Activated B cell treated with CpG ODN at 0.5 μM for 24 hours (primary cell): Measurements from ENCODE around the gene LBHD2. TPM values are rescaled to one million over a fixed set of nuclear protein-coding genes. Genes with fewer than 3 reads are reported as not detected.

Source experiments
- ATAC-seq: fragments of 200-7000 bp; cut with Tn5 transposase; one replicate; pipeline ENCODE4 v1.10.0; 2021; ENCODE audit warnings: low read depth, mild to moderate bottlenecking, moderate library complexity
- CTCF ChIA-PET: fragments of 350-600 bp; sonication (Branson Sonifier 250); formaldehyde crosslinking; loops from one replicate; lab custom pipeline; 2021; ENCODE audit warnings: antibody characterized with exemption; lab: Charles Lee
- POLR2A ChIA-PET: fragments of 350-600 bp; sonication (Branson Sonifier 250); formaldehyde crosslinking; loops from one replicate; lab custom pipeline; 2021; ENCODE audit warnings: antibody characterized with exemption; lab: Charles Lee
- DNase-seq: peaks from one replicate; pipeline ENCODE4 v3.0.0; 2022
- H3K27ac Mint-ChIP-seq: one replicate; pipeline ENCODE4 v1.8.0; 2020; ENCODE audit warnings: mixed read lengths
- H3K27me3 Mint-ChIP-seq: one replicate; pipeline ENCODE4 v1.8.0; 2021; ENCODE audit warnings: mixed read lengths
- H3K36me3 Mint-ChIP-seq: one replicate; pipeline ENCODE4 v1.8.0; 2021; ENCODE audit warnings: low read depth, mixed read lengths
- H3K4me1 Mint-ChIP-seq: one replicate; pipeline ENCODE4 v1.8.0; 2021; ENCODE audit warnings: mixed read lengths
- H3K4me3 Mint-ChIP-seq: one replicate; pipeline ENCODE4 v1.8.0; 2020; ENCODE audit warnings: mild to moderate bottlenecking, mixed read lengths
- H3K9me3 Mint-ChIP-seq: one replicate; pipeline ENCODE4 v1.8.0; 2020; ENCODE audit warnings: mixed read lengths
- intact Hi-C: fragments of 100-400 bp; cut with micrococcal nuclease; formaldehyde crosslinking; loops from one replicate; pipeline ENCODE4 v1.15.1; 2024
- total RNA-seq: library from RNA; stranded (reverse); gene quantifications from 2 replicates; pipeline ENCODE4 v1.2.3, GENCODE V29; 2022
- TF ChIP-seq, protein P1 (sequence below): fragments of 200-600 bp; IDR thresholded peaks from one replicate; pipeline ENCODE4 v1.8.0; 2022; ENCODE audit warnings: antibody characterized with exemption, mild to moderate bottlenecking

Gene LBHD2
- total RNA-seq, 1 donor from 2014 or later: not detected

DNA sequence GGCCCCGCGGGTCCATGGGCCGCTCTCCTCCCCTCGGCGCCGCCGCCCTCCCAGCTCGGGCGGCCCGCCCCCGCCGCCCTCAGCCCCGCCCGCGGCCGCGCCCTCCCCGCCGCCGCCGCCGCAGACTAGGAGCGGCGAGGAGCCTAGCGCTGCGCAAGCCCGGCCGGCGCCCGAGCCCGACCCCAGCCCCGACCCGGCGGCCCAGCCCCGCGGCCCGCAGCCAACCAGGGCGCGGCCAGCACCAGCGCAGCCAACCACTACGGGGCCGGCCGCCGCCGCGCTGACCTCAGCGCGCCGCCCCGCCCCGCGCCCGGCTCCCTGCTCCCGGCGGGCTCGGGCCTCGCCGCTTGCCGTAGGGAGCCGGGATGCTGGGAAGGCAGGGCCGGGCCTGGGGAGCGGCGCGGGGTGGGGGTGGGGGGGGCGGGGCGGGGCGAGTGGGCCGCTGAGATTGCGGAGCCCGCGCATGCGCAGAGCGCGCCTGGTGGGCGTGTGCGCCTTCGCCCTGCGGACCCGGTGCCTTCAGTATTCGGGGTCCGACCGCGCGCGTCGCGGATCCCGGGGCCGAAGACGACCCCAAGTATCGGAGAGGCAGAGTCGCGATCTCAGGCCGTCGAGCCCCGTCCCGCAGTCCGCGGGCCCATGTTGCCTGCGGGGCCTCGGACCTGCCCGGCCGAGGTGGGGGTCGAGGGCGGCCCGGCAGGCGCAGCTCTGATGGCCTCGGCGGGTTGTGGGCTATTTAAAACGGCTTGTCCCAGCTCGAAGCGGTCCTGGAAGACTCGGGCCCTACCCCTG is 26.4 kb upstream of the LBHD2 start, which contains the start of gene CDC42BPB:
CDC42BPB (minus strand) TSS at position 178 of the 792 bp plus-strand sequence. CDS start 376 bp downstream, outside the sequence.
- CTCF ChIA-PET: no interaction called here
- Mint-ChIP-seq H3K27ac (no peak within 1 kb of the TSS), H3K36me3 (no peaks in the 10 kb centered on the region), H3K4me1 (peaks cover 32% of the 10 kb centered on the region), H3K4me3 (peak within 1 kb of the TSS; percentile 87), H3K27me3 (peaks cover 2% of the 10 kb centered on the region), H3K9me3 (no peaks in the 10 kb centered on the region)
- intact Hi-C loops: loop anchor here (1.0 to 10.0 kb wide), 3 partner anchors 18 to 693 kb away; partner anchors contain the start of genes CINP and TECPR2
- POLR2A ChIA-PET: interaction anchor here (0.6 to 1.6 kb wide), 3 partner anchors 12 to 471 kb away, joined by 3 to 5 read pairs (median 4); partner anchors contain the start of gene TRMT61A
- TF ChIP-seq, protein P1, sequence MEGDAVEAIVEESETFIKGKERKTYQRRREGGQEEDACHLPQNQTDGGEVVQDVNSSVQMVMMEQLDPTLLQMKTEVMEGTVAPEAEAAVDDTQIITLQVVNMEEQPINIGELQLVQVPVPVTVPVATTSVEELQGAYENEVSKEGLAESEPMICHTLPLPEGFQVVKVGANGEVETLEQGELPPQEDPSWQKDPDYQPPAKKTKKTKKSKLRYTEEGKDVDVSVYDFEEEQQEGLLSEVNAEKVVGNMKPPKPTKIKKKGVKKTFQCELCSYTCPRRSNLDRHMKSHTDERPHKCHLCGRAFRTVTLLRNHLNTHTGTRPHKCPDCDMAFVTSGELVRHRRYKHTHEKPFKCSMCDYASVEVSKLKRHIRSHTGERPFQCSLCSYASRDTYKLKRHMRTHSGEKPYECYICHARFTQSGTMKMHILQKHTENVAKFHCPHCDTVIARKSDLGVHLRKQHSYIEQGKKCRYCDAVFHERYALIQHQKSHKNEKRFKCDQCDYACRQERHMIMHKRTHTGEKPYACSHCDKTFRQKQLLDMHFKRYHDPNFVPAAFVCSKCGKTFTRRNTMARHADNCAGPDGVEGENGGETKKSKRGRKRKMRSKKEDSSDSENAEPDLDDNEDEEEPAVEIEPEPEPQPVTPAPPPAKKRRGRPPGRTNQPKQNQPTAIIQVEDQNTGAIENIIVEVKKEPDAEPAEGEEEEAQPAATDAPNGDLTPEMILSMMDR: no peak
- DNase-seq (peak; percentile 82), ATAC-seq (peak; percentile 89)

DNA sequence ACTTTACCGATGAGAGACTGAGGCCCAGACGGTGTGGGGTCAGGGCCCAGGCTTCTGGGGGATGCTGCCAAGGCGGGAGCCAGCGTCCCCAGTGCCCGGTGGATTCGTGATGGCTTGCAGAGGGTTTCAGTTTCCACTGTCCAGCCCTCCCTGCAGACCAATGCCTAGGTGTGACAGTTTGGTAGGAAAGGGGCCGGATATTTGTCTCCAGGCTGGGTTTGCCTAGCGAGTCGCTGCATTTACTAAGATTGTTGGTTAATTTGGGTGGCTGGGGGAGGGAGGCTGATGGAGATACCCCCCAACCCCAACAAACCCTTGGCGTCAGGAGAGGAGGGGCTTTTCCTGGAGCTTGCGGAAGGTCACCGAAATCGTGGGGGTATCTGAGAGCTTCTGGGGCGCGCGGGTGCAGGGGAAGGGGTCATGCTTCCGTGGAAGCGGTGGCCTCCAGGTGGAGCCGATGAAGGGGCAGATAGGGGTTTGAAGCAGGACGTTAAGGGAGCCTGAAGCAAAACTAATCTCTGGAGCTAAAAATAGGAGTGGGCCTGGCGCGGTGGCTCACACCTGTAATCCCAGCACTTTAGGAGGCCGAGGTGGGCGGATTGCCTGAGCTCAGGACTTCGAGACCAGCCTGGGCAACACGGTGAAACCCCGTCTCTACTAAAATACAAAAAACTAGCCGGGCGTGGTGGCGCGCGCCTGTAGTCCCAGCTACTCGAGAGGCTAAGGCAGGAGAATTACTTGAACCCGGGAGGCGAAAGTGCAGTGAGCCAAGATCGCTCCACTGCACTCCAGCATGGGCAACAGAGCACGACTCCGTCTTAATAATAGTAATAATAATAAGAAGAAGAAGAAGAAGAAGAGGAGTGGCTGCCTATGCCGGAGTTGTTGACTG is 25.6 kb upstream of the LBHD2 start:
- no peak for ATAC-seq
- Mint-ChIP-seq H3K4me1 (peaks cover 28% of the 10 kb centered on the region), H3K9me3 (no peaks in the 10 kb centered on the region), H3K4me3 (peak overlapping the region; percentile 66), H3K36me3 (no peaks in the 10 kb centered on the region), H3K27ac (no peak overlapping the region), H3K27me3 (peaks cover 2% of the 10 kb centered on the region)
- intact Hi-C loops: loop anchor here (10.0 kb wide), 1 partner anchor 694 kb away; the partner anchor contains the start of genes CINP and TECPR2
- DNase-seq: no peak
- TF ChIP-seq, protein P1: no peak
- CTCF ChIA-PET: no interaction called here
- POLR2A ChIA-PET: no interaction called here

DNA sequence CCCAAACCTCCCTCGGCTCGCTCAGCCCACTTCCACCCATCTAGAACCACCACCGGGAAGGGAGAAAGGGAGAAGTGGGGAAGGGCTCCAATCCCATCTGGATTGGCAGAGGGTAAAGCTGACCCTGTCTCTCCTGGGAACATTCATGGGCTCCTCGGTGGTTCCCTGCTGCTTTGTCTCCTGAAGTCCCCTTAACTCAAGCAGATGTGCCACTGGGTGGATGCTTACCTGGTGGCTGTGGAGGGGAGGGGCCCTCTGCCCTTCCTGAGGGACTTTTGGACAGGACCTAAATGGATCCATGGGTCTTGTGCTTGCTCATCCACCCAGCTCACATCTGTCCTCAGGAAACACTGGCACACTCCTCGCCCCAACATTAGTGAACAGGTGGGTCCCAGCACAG is 24.5 kb upstream of the LBHD2 start:
- POLR2A ChIA-PET: interaction anchor here (0.7 kb wide), 1 partner anchor 28 kb away, joined by 3 read pairs; no protein-coding TSS in a partner anchor
- H3K27me3 Mint-ChIP-seq: peaks cover 5% of the 10 kb centered on the region
- intact Hi-C loops: loop anchor here (10.0 kb wide), 1 partner anchor 695 kb away; the partner anchor contains the start of genes CINP and TECPR2

DNA sequence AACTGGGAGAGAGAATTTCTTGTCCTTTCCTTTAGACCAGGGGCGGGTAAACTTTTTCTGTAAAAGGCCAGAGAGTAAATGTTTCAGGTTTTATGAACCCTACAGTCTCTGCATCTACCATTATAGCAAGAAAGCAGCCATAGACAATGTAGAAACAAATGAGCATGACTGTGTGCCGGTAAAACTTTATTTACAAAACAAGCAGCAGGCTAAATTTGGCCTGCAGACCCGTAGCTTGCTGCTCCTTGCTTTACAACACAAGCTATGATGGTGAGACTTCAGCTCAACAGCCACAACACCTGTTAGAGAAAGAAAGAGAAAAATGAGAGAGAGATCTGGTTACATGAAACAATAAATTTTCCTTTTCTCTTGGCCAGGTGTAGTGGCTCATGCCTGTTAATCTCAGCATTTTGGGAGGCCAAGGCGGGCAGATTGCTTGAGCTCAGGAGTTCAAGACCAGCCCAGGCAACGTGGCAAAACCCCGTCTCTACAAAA is 22.5 kb upstream of the LBHD2 start:
- POLR2A ChIA-PET: no interaction called here
- ATAC-seq (no peak), DNase-seq (no peak)
- H3K27ac Mint-ChIP-seq: no peak overlapping the region
- TF ChIP-seq, protein P1: no peak
- H3K4me3 Mint-ChIP-seq: no peak overlapping the region
- no peaks in the 10 kb centered on the region for H3K36me3 Mint-ChIP-seq
- H3K4me1 Mint-ChIP-seq: peaks cover 10% of the 10 kb centered on the region
- intact Hi-C loops: no loop called here
- CTCF ChIA-PET: interaction anchor here (1.4 kb wide), 1 partner anchor 26 kb away, joined by 3 read pairs; no protein-coding TSS in a partner anchor
- no peaks in the 10 kb centered on the region for H3K9me3 Mint-ChIP-seq
- peaks cover 5% of the 10 kb centered on the region for H3K27me3 Mint-ChIP-seq

More for the DNA sequence above, 24.5 kb upstream of the LBHD2 start:
- TF ChIP-seq, protein P1: no peak
- H3K9me3 Mint-ChIP-seq: no peaks in the 10 kb centered on the region
- H3K4me1 Mint-ChIP-seq: peaks cover 28% of the 10 kb centered on the region
- DNase-seq (no peak), ATAC-seq (no peak)
- no peak overlapping the region for H3K27ac Mint-ChIP-seq
- H3K4me3 Mint-ChIP-seq: no peak overlapping the region
- CTCF ChIA-PET: no interaction called here
- H3K36me3 Mint-ChIP-seq: no peaks in the 10 kb centered on the region
